MM.1S (cell line): ENCODE results near the gene RLN3.

Experiments
- DNase-seq: peaks from one replicate; pipeline ENCODE4 v3.0.0-alpha.2; 2015
- H2AFZ ChIP-seq: fragments of 300-600 bp; sonication (generic); 2 replicates; pipeline ENCODE4 v1.6.0; 2016; ENCODE audit warnings: antibody characterized with exemption, low read length
- H3F3A ChIP-seq: fragments of 300-600 bp; sonication (generic); 2 replicates; pipeline ENCODE4 v1.6.1; 2016; ENCODE audit warnings: mild to moderate bottlenecking, antibody characterized with exemption, low read length, moderate library complexity, mixed read lengths; ENCODE audit not compliant: insufficient read depth
- H3K27ac ChIP-seq: fragments of 300-600 bp; sonication (generic); 2 replicates; pipeline ENCODE4 v1.5.1; 2016; ENCODE audit warnings: mild to moderate bottlenecking, low read length
- H3K27me3 ChIP-seq: fragments of 300-600 bp; sonication (generic); replicated peaks from 2 replicates; pipeline ENCODE4 v1.6.0; 2016; ENCODE audit warnings: low read length; ENCODE audit not compliant: insufficient read depth
- H3K36me3 ChIP-seq: fragments of 300-600 bp; sonication (generic); replicated peaks from 2 replicates; pipeline ENCODE4 v1.6.1; 2016; ENCODE audit warnings: mild to moderate bottlenecking, low read length, mixed read lengths; ENCODE audit not compliant: insufficient read depth
- H3K4me1 ChIP-seq: fragments of 300-600 bp; sonication (generic); 2 replicates; pipeline ENCODE4 v1.6.1; 2016; ENCODE audit warnings: low read length, mixed read lengths
- H3K4me2 ChIP-seq: fragments of 300-600 bp; sonication (generic); 2 replicates; pipeline ENCODE4 v1.6.0; 2016; ENCODE audit warnings: low read depth, low read length
- H3K4me3 ChIP-seq: fragments of 300-600 bp; sonication (generic); 2 replicates; pipeline ENCODE4 v1.5.1; 2016; ENCODE audit warnings: low read length, mixed read lengths
- H3K79me2 ChIP-seq: fragments of 300-600 bp; sonication (generic); 2 replicates; pipeline ENCODE4 v1.6.1; 2016; ENCODE audit warnings: mixed run types, low read length, mixed read lengths
- H3K9ac ChIP-seq: fragments of 300-600 bp; sonication (generic); 2 replicates; pipeline ENCODE4 v1.6.1; 2016; ENCODE audit warnings: low read length, mixed read lengths
- H3K9me2 ChIP-seq: fragments of 300-600 bp; sonication (generic); replicated peaks from 2 replicates; pipeline ENCODE4 v1.6.1; 2016; ENCODE audit warnings: mild to moderate bottlenecking, low read length, mixed read lengths; ENCODE audit not compliant: insufficient read depth
- H3K9me3 ChIP-seq: fragments of 300-600 bp; sonication (generic); replicated peaks from 2 replicates; pipeline ENCODE4 v1.6.1; 2016; ENCODE audit warnings: mild to moderate bottlenecking, low read length, mixed read lengths; ENCODE audit not compliant: insufficient read depth
- H4K20me1 ChIP-seq: fragments of 300-600 bp; sonication (generic); 2 replicates; pipeline ENCODE4 v1.6.1; 2016; ENCODE audit warnings: mild to moderate bottlenecking, low read length, moderate library complexity, mixed read lengths; ENCODE audit not compliant: insufficient read depth
- CTCF ChIP-seq: fragments of 300-600 bp; sonication (generic); IDR thresholded peaks from 2 replicates; pipeline ENCODE4 v1.5.1; 2016; ENCODE audit warnings: antibody characterized with exemption, low read length, mixed read lengths
- EZH2 ChIP-seq: fragments of 300-600 bp; sonication (generic); optimal IDR thresholded peaks from 2 replicates; pipeline ENCODE3; 2017; ENCODE audit warnings: low read depth, mild to moderate bottlenecking, antibody characterized with exemption, low read length, mixed read lengths
- EZH2phosphoT487 ChIP-seq: fragments of 300-600 bp; sonication (generic); IDR thresholded peaks from 2 replicates; pipeline ENCODE4 v1.6.1; 2018; ENCODE audit warnings: antibody characterized with exemption, low read length

RLN3 gene

GRCh38 chr19:13979686-13980085 lies 48.3 kb upstream of the RLN3 start:
- Histone ChIP-seq H3K9me2 (no peaks in the 10 kb centered on the region), H3K4me2 (no peak overlapping the region), H3K27me3 (no peaks in the 10 kb centered on the region), H3K27ac (no peak overlapping the region), H3K36me3 (no peaks in the 10 kb centered on the region), H3K9me3 (no peaks in the 10 kb centered on the region), H2AFZ (no peak overlapping the region), H3F3A (no peaks in the 10 kb centered on the region), H3K9ac (no peak overlapping the region), H3K79me2 (no peaks in the 10 kb centered on the region), H4K20me1 (no peaks in the 10 kb centered on the region), H3K4me1 (no peaks in the 10 kb centered on the region), H3K4me3 (no peak overlapping the region)
- TF ChIP-seq EZH2phosphoT487, result no peak
- no peak for TF ChIP-seq CTCF
- TF ChIP-seq EZH2, result no peak
- no peak for DNase-seq

GRCh38 chr19:13980340-13980739 lies 47.6 kb upstream of the RLN3 start:
- Histone ChIP-seq H2AFZ (no peak overlapping the region), H3F3A (peaks cover 2% of the 10 kb centered on the region), H3K9ac (no peak overlapping the region), H3K36me3 (no peaks in the 10 kb centered on the region), H3K9me2 (no peaks in the 10 kb centered on the region), H3K79me2 (no peaks in the 10 kb centered on the region), H3K9me3 (no peaks in the 10 kb centered on the region), H3K27me3 (no peaks in the 10 kb centered on the region), H4K20me1 (no peaks in the 10 kb centered on the region), H3K4me1 (no peaks in the 10 kb centered on the region), H3K27ac (no peak overlapping the region), H3K4me3 (no peak overlapping the region), H3K4me2 (no peak overlapping the region)
- no peak for DNase-seq
- TF ChIP-seq EZH2, result no peak
- TF ChIP-seq EZH2phosphoT487, result no peak
- no peak for TF ChIP-seq CTCF

GRCh38 chr19:13981021-13981420 lies 46.9 kb upstream of the RLN3 start:
- H3K4me3 ChIP-seq, result no peak overlapping the region
- no peak overlapping the region for H2AFZ ChIP-seq
- no peaks in the 10 kb centered on the region for H3K36me3 ChIP-seq
- H3K27me3 ChIP-seq, result no peaks in the 10 kb centered on the region
- no peak overlapping the region for H3K4me2 ChIP-seq
- peaks cover 6% of the 10 kb centered on the region for H3K4me1 ChIP-seq
- TF ChIP-seq CTCF, result no peak
- TF ChIP-seq EZH2phosphoT487, result no peak
- TF ChIP-seq EZH2, result no peak
- no peak for DNase-seq
- H3K9me3 ChIP-seq, result no peaks in the 10 kb centered on the region
- H3K9me2 ChIP-seq, result no peaks in the 10 kb centered on the region
- no peak overlapping the region for H3K27ac ChIP-seq
- no peak overlapping the region for H3K9ac ChIP-seq
- H3F3A ChIP-seq, result peaks cover 9% of the 10 kb centered on the region
- H4K20me1 ChIP-seq, result no peaks in the 10 kb centered on the region
- H3K79me2 ChIP-seq, result no peaks in the 10 kb centered on the region

- Histone ChIP-seq H3K36me3 (no peaks in the 10 kb centered on the region), H3K27me3 (no peaks in the 10 kb centered on the region), H3K4me3 (no peak overlapping the region), H2AFZ (no peak overlapping the region), H3K4me1 (peaks cover 9% of the 10 kb centered on the region), H3K27ac (no peak overlapping the region), H3K9ac (no peak overlapping the region), H3K9me2 (no peaks in the 10 kb centered on the region), H3K4me2 (no peak overlapping the region), H3K9me3 (no peaks in the 10 kb centered on the region), H4K20me1 (no peaks in the 10 kb centered on the region), H3F3A (peaks cover 13% of the 10 kb centered on the region), H3K79me2 (no peaks in the 10 kb centered on the region)
- TF ChIP-seq EZH2 (no peak), EZH2phosphoT487 (no peak), CTCF (no peak)
- DNase-seq, result no peak
Observed at GRCh38 chr19:13981467-13981866, 46.5 kb upstream of the RLN3 start.
